Renal cortical epithelial cell (primary cell): Measurements from ENCODE around the gene SIN3A. TPM values are rescaled to one million over a fixed set of nuclear protein-coding genes. Genes with fewer than 3 reads are reported as not detected.
"Not testable (repeated sequence)": the region's sequence is repeated elsewhere in the genome, so short reads cannot be mapped to it uniquely, and the experiment has no call there.

ENCODE experiments used
- DNase-seq: peaks from one replicate; pipeline ENCODE4 v3.0.0-alpha.2; 2011; ENCODE audit warnings: low read depth
- total RNA-seq: library from RNA; depleted of rRNA; stranded (reverse); fragments of >200 nt; gene quantifications from 2 replicates; pipeline ENCODE4 v1.2.3, GENCODE V29; 2014

SIN3A gene
- total RNA-seq: 18.8 and 66.0 TPM in 2 replicates

- DNase-seq: peak; percentile 100
These were observed at the start of gene SIN3A for GRCh38 chr15:75451674-75452363. TSS of gene SIN3A (minus strand) at chr15:75451690. CDS start at chr15:75430375, 21,315 bp downstream.

DNA sequence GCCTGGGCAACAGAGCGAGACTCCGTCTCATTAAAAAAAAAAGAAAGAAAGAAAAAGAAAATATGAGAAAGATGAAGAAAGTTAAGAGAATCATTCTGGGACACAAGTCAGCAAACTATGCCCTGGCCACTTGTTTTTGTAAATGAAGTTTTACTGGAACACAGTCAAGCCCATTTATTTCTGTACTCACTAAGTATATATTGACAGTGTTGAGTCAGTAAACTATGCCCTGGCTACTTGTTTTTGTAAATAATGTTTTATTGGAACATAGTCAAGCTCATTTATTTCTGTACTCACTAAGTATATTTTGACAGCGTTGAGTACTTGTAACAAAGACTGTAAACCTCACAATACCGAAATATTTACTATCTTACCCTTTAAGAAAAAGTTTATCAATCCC lies 42.2 kb upstream of the SIN3A start:
- no peak for DNase-seq

DNA sequence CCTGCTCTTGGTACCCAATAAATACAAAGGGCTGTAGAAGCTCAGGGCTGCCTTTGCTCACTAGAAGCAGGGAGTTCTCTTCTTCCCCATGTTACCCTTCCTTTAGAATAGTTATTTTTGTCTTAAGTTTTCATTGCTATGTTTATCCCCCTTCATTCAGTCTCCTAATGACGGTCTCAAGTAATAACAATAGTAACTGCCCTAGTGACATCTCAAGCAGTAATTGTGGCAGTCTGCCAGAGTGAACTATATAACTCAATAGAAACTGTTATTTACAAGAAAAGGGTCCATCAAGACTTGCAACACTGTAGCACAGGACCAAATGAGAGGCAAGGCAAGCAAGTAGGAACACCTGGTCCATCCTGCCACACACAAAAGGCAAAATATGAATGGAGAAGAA lies 32.5 kb upstream of the SIN3A start:
- no peak for DNase-seq

GRCh38 chr15:75483556-75483955 lies 32.1 kb upstream of the SIN3A start:
- DNase-seq: not testable (repeated sequence)

- no peak for DNase-seq
These were observed 31.6 kb upstream of the SIN3A start for GRCh38 chr15:75483106-75483505.

GRCh38 chr15:75480463-75480862 lies 29.0 kb upstream of the SIN3A start:
- not testable (repeated sequence) for DNase-seq

DNA sequence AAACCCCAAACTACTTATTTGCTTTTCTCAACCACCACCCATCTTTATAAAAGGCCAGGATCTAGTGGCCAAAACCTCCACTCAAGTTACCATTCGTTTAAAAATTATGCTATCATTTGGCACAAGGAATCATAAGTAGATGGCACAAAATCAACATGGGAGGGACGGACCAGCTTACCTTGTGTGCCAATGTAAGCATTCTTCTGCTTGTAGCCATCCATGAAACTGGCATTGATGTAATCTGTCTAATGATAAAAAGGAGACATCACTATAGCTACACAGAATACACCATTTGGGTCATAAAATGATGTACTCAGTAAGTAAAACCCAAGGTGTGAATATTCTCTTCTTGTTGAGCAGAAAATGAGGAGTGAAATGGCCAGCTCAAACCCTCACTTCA lies 28.2 kb upstream of the SIN3A start:
- no peak for DNase-seq

- not testable (repeated sequence) for DNase-seq
These were observed 25.6 kb upstream of the SIN3A start for GRCh38 chr15:75477094-75477493.

- DNase-seq: peak; percentile 50
These were observed 17.6 kb upstream of the SIN3A start for GRCh38 chr15:75468913-75469598.

DNA sequence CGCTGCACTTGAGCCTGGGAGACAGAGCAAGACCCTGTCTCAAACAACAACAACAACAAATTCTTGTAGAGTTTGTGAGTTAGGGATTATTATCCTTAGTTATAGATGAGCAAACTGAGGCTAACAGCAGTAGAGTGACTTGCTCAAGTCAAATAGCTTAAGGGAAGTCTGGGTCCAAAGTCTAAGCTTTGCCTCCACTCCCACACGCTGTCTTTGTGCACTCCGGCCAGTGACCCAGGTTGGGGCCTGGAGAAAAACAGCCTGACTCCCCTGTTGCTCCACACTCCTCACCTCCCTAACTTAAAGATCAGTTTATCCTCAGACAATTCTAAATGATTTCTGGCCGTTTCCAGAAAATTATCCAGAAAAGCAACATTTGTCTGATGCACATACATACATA lies 9.2 kb upstream of the SIN3A start:
- DNase-seq: no peak

DNA sequence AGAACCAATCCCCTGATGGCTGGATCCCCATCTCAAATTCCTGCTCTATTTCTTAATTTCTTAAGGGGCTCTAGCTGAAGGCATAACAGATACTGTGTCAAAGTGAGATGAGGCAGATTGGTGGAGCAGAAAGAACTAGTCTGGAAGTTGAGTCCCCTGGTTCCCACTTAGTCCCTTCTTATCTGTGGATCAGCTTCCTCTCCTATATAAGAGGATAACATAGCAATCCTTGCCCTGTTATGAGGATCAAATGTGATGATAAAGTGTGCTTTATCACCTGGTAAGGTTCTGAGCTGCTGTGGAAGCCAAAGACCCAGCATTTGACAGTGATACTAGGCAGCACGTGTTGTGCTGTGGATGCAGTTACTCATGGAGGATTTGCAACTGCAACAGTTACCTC lies 8.1 kb upstream of the SIN3A start:
- DNase-seq: no peak

GRCh38 chr15:75456710-75457109 lies 5.2 kb upstream of the SIN3A start:
- DNase-seq: no peak

GRCh38 chr15:75455982-75456531 lies 4.6 kb upstream of the SIN3A start:
- DNase-seq: peak; percentile 58

GRCh38 chr15:75455424-75455981 lies 4.0 kb upstream of the SIN3A start:
- peak; percentile 56 for DNase-seq

GRCh38 chr15:75454471-75455378 lies 3.2 kb upstream of the SIN3A start:
- no peak for DNase-seq

DNA sequence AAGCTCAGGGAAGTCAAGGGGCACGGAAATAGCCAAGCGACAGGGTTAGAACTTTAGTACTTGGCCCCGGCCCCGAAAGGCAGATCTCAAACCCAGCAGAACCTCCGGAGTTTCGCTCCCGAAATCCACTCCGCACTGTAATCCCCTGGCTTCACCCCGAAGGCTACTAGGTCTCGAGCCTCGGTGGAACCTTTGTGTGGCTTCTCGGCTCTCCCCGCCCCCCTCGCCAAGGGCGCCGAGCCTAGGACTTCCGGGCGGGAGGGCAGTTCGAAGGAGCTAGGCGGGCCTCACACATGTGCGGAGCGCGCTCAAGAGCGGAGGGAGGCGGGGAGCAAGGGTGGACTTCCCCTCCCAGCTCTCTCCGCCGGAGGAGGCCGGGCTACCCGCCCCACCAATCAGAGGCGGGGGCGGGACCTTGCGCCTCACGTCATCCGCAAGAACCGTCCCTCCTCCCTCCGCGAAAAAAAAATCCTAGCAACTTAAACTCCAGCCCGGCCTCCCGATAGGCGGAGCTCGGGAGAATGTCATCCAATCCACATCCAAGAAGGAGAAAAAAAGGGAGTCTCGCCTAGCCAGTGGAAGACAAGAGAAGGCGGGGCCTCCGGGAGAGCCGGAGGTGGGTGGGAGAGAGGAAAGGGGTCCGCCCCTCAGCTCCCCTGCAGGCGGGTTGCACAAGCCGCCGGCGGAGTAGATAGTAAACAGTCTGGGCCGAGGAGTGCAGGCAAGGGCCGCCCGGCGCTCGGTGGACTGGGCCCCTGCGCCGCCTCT lies 2.4 kb upstream of the SIN3A start:
- DNase-seq: peak; percentile 100

- peak; percentile 18 for DNase-seq
These were observed 1.6 kb upstream of the SIN3A start for GRCh38 chr15:75452865-75453702.

- peak; percentile 75 for DNase-seq
These were observed 924 bp upstream of the SIN3A start for GRCh38 chr15:75452364-75452864.

- DNase-seq: no peak
These were observed 252 bp downstream of the SIN3A start for GRCh38 chr15:75451202-75451673.
